ENCODE results near the gene PCDH9.

PCDH9 gene

GRCh38 chr13:66556306-66556705 is 673.8 kb downstream of the PCDH9 start:
- DNase-seq = no peak

DNA sequence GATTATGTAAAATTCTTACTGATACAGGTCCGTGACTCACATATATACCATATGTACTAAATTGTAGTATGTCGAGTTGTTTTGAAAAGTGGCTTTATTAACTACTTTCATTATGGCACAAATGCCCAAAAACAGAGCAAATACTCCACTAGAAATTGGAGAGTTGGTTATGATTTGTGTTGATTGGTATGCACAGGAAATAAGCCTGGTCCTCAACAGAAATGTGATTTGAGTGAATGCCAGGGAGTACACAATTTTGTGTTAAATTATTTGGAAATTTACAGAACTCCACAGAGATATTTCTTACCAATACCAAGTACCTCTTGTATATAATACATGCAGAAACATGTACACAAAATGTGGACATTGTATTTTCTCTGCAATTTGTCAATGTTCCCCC is 676.7 kb downstream of the PCDH9 start:
- no peak for DNase-seq

DNA sequence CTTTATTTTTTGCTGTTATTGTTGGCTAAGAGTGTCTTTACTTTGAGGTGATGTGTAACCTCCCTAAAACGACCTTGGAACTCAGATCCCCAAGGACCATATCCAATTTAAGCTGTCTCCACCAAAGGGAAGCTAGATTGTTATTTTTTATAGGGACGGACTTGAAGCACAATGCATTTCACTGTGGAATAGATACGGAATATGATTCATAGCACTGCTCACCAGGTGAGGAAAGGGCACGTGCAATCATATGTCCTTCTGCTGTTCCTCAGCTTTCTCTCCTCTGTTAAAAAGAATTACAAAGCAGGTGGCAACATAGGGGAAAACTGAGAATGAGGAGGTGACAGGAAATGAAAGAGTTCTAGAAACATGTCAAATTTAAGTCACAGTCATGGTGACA is 679.0 kb downstream of the PCDH9 start:
- DNase-seq = no peak

DNA sequence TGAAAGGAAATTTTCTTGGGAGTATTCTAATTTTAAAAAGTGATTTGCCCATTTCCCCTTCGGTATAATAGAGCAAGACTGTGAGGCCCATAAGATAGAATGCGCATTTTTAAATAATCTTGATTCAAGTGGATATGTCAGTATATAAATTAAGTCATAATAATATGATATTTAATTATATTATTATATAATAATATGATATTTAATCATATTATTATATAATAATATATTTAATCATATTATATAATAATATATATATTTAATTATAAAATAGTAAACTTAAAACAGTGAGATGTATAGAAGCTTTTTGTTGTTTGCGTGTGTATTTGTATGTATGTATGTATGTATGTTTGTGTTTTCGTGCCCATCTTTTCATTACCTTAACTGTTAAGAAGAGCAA is 682.5 kb downstream of the PCDH9 start:
- DNase-seq = no peak

DNA sequence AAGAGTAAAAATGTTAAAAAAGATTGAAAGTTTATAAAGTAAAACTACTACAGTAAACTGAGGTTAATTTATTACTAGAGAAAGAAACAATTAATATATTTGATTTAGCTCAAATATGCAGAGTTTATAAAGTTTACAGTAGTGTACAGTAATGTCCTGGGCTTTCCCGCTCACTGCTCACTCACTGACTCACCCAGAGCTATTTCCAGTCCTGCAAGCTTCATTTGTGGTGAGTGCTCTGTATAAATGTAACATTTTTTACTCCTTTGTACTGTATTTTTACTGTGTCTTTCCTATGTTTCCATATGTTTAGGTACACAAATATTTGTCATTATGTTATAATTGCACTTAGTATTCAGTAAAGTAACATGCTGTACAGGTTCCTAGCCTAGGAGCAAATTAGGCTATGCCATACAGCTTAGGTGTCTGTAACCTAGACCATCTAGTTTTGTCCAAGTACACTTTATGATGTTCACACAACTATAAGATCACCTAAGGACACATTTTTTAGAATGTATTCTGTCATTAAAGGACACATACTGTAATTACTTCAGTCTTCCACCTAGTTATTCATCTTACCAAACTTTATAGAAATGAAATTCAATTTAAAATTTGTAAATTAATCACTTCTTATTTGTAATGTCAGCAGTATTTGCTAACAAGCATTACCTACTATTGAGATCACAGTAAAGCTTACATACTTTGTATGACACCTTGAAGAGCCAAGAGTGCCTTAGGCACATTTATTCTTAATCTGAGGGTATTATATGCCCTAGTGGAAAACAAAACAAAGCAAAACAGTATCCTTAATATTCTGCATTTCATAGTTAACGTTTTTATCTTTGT is 683.4 kb downstream of the PCDH9 start:
- DNase-seq = no peak

DNA sequence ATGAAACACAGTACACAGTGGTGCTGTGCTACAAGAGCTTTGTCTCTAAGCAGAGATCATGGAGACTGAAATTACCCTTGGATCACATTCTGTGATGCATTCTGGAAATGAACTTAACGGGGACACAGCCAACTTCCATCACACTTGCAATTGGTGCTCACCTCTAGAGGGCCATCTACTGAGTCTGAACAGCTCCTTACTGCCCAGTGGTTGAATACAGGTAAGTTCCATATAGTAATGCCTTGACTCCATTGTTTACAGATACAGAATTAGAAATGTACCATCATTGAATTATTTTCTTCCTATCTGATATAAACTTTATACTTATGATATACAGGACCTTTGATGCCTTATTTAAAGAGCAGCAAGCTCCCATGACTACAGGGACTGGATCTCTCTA is 686.4 kb downstream of the PCDH9 start:
- DNase-seq = no peak

GRCh38 chr13:66537417-66537816 is 692.7 kb downstream of the PCDH9 start:
- DNase-seq = no peak

DNA sequence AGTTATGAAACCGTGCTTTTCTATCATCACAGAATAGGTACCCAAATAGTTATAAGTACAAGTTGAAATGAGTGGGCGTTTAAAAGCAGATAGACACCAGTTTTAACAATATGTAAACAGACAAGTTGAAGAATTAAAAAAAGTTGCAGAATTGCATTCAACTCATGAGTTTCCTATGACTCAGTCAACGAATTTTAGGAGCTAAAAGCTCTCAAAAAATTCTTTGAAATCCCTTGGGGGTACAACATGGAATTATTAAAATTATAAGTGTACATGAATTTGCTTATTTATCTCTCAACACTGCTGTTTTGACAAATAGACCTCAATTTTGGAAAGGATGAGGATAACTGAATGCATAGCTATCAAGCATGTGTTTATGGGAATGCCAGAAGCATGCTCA is 693.4 kb downstream of the PCDH9 start:
- DNase-seq = no peak

DNA sequence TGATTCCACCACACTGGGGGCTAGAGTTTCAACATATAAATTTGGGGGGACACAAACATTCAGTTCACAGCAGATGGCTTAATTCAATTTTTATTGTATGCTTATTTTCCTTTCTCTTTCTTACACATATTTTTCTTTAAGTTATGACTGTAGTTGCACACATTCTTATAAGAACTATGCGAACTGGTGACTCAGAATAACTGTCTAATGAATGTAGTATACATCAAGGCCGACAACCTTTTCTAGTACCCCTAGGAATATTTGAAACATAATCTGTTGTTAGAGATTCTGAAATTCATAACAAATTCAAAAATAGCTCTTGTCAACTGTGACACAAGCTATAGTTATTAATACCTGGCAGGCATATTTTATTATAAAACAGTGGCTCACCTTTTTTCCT is 695.6 kb downstream of the PCDH9 start:
- no peak for DNase-seq

- DNase-seq = no peak
Measured at GRCh38 chr13:66532845-66533244, 697.3 kb downstream of the PCDH9 start.

GRCh38 chr13:66532146-66532545 is 698.0 kb downstream of the PCDH9 start:
- no peak for DNase-seq

DNA sequence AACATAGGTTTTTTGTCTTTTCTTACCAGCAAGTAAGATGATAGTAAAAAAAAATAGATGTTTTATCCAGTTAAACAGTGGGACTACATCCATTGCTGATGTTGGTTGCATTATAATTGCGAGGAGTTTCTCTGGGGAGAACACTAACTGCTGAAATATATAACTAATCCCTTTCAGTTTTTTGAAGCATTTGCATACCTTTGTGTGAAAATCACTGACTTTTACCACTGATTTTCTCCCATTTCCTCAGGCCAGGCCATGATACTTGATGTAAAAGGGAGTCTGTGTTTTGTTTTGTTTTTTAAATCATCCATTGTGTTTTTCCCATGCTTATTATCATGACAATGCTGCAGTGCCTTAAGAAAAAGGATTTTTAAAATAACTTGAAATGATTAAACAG is 699.5 kb downstream of the PCDH9 start:
- no peak for DNase-seq

- no peak for DNase-seq
Measured at GRCh38 chr13:66530158-66530557, 700.0 kb downstream of the PCDH9 start.

GRCh38 chr13:66528944-66529576 is 701.1 kb downstream of the PCDH9 start:
- no peak for DNase-seq

GRCh38 chr13:66528180-66528579 is 702.0 kb downstream of the PCDH9 start:
- DNase-seq = no peak

DNA sequence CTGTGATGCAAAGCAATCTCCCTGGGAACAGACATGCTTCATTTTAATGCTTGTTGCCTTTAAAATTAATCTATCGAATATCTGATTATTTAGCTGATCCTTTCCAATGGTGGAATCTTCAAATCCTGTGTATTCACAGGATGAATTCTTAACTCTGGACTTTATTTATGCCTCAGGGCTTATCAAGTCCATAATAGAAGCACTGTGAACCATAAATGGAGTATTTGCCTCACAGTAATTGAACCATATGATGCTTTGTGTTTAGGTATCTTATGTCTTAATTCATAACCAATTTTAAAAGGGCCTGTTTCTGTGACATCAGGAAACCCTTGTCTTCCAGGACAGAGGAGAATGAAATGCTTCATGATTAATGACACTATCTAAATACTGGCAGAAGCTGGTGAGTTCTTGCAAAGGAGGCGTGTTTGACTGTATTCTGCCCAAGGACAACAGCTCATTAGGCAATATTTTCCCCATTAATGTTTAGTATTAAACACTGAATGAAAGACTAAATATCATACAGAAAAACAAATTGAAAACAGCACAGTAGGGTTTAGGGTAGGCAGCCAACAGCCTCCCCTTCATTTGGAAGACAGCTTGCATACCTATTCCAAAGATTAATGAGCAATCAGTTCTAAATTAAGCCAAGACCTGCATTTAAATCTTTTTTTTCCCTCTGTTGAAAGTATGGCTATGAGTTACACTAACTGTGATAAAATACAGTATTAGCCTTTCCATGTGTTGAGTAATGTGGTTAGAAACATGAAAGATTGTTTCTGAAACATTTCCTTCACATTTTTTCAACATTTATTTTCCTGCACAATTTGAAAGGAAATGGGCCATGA is 709.4 kb downstream of the PCDH9 start:
- no peak for DNase-seq

DNA sequence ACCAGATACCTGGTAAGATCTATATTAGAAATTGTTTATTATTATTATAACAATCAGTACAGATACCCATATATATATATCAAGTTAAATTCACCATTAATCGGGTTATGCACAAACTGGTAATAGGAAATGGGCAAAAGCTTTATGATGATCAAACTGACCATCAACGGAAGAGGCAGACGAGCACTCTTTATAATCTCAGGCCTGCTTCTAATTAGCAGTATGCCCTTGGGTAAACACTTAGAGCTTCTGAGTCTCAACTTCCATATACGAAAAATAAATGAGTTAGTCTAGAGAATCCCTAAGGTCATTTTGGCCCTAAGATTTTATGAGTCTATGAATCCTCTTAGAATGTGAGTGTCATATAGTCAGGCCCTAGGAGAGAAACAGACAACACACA is 710.9 kb downstream of the PCDH9 start:
- no peak for DNase-seq

- no peak for DNase-seq
Measured at GRCh38 chr13:66518068-66518467, 712.1 kb downstream of the PCDH9 start.

DNA sequence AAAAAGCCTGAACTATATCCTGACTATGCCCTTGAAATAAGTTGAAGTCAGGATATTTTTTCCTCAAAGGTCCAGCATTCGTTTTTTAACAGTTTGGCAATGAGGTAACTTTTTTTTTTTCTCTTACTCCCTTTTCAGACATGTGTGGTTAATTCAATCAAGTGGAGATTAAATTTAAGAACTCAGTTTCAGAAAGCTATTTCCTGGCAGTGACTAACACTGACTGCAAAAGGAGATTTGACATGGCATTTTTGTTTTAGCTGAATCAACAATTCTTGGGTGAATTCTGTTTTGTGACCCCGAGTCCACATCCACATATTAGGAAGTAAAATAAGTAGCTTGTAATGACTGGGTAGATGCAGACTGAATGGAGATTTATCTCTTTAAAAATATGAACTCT is 716.4 kb downstream of the PCDH9 start:
- DNase-seq = no peak

DNA sequence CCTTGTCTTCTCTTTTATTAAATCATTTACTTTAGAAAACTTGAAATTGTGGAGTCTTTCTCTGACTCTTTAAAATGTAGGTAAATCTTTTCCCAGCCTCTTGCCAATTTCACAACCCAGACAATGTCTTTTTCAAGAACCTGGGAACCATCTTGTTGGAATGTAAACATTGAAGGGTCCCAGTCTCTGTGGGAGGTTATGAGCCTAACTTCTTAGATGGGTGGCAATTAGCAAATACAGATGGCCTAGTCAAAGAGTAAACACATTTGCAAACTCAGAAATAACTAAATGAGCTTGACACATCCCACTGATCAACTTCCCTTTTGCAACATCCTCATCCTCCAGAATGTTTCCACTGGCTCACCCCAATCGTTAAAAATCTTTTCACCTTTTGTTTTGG is 721.0 kb downstream of the PCDH9 start:
- DNase-seq = no peak

DNA sequence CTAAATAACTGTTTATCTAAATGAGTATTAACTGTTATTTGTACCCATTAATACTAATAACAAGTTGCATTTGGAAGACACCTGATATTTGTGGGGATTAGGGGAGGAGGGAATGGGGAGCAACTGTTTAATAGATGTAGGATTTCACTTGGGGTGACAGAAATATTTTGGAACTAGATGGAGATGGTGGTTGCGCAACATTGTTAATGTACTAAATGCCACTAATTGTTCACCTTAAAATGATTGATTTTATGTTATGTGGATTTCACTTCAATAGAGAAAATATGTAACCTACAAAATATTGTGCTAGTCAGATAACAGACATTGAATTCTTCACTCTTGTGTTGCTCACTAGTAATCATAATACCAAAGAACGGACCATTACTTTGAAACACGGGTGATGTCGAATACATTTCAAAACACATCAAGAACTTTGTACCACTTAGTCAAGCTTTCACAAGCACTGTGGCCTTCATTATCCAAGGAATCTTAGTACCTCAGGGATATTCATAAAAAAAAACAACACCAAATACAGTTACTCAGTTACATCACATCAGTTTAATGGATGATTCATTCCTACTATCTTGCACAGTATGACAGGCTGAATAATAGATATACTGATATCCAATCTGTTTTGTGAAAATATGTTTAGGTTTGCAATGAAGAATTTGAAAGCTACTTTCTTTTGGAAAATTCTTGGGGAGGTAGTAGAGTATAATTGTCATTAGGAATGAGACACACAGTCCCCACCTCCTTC is 721.8 kb downstream of the PCDH9 start:
- no peak for DNase-seq

DNA sequence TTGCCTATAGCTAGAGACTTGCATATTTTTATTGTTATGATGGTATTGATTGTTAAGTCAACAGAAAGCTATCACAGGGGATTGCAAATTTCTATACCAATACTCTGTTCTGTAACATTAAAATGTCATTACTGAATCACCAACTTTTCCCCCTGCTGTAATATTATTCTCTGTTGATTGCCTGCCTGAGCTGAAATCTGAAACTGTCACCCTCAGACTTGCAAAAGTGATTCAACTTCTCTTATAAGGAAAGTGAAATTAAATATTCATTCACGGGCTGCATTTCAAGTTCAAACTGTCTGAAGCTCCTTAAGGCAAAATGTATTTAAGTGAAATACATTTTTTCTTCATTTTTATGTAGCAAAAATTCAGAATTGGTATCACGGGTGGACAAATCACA is 723.2 kb downstream of the PCDH9 start:
- DNase-seq = no peak

All from NCI-H2171 (cell line).